ENCODE results near the gene LRCH3. TPM values are rescaled to one million over a fixed set of nuclear protein-coding genes. Genes with fewer than 3 reads are reported as not detected.

The LRCH3 gene
- total and polyA plus RNA-seq, 2 of the 13 experiments (the other 11 are each of a cell fraction or from before 2014, with no cell fraction given) = 25.5 to 103 TPM

DNA sequence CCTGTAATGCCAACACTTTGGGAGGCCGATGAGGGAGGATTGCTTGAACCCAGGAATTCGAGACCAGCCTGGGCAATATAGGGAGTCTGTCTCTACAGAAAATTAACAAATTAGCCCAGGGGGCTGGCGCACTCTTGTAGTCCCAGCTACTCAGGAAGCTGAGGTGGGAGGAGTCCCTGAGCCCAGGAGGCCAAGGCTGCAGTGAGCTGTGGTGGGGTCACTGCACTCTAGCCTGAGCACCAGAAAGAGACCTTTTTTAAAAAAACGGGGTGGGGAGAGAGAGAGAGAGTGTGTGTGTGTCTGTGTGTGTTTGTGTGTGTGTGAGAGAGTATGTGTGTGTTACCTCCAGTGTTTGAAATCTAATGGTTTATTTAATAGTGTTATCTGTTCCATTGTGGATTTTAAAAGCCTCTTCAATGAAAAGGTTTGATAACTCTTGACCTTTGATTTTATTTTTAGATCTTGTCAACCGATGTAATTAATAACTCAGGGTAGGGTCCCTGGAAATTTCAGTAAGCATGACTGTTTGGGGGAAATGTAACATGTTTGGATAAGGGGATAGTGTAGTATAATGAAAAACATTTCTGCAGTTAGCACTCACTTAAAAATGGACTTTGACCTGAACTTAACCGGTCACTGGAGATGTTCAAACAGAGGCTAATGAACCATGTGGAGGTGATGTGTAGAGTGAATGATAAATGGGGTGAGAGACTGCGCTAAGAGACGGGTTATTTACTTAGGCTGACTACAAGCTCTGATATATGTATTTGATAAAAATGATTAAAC is 29.7 kb downstream of the LRCH3 start (continued):
- TF ChIP-seq, protein P1, sequence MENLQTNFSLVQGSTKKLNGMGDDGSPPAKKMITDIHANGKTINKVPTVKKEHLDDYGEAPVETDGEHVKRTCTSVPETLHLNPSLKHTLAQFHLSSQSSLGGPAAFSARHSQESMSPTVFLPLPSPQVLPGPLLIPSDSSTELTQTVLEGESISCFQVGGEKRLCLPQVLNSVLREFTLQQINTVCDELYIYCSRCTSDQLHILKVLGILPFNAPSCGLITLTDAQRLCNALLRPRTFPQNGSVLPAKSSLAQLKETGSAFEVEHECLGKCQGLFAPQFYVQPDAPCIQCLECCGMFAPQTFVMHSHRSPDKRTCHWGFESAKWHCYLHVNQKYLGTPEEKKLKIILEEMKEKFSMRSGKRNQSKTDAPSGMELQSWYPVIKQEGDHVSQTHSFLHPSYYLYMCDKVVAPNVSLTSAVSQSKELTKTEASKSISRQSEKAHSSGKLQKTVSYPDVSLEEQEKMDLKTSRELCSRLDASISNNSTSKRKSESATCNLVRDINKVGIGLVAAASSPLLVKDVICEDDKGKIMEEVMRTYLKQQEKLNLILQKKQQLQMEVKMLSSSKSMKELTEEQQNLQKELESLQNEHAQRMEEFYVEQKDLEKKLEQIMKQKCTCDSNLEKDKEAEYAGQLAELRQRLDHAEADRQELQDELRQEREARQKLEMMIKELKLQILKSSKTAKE (CRISPR knock-in tag; IDR thresholded peaks at IDR 0.05; ENCODE audit: borderline replicate concordance) = no peak; the same call in 1 of the 2 replicates
- no peak for TF ChIP-seq NCOA1 (CRISPR knock-in tag; IDR thresholded peaks at IDR 0.05)
- no peak for TF ChIP-seq PCBP2 (optimal IDR thresholded peaks at IDR 0.05; ENCODE audit: low read depth, low read length, poor library complexity, severe bottlenecking)
- TF ChIP-seq, protein P2, sequence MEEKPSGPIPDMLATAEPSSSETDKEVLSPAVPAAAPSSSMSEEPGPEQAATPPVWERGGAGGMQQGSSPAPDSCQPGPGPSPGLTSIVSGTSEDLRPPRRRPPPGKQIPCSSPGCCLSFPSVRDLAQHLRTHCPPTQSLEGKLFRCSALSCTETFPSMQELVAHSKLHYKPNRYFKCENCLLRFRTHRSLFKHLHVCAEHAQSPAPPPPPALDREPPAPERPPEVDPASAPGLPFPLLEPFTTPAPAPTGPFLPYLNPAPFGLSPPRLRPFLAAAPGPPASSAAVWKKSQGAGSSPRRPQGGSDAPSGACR (CRISPR knock-in tag; IDR thresholded peaks at IDR 0.05) = no peak
- TF ChIP-seq SP4 (CRISPR knock-in tag; IDR thresholded peaks at IDR 0.05) = 0 out of 2 replicates have a peak, but pooled peaks have one; percentile 33
- TF ChIP-seq ZNF720 (CRISPR knock-in tag; IDR thresholded peaks at IDR 0.05) = no peak
- no peak for TF ChIP-seq ZNF18 (CRISPR knock-in tag; IDR thresholded peaks at IDR 0.05; ENCODE audit: insufficient replicate concordance)
- TF ChIP-seq STAT5B (CRISPR knock-in tag; IDR thresholded peaks at IDR 0.05) = no peak
- no peak for TF ChIP-seq MTA3 (CRISPR knock-in tag; IDR thresholded peaks at IDR 0.05)
- TF ChIP-seq ZBTB7A (CRISPR knock-in tag; IDR thresholded peaks at IDR 0.05) = no peak
- TF ChIP-seq, protein P3, sequence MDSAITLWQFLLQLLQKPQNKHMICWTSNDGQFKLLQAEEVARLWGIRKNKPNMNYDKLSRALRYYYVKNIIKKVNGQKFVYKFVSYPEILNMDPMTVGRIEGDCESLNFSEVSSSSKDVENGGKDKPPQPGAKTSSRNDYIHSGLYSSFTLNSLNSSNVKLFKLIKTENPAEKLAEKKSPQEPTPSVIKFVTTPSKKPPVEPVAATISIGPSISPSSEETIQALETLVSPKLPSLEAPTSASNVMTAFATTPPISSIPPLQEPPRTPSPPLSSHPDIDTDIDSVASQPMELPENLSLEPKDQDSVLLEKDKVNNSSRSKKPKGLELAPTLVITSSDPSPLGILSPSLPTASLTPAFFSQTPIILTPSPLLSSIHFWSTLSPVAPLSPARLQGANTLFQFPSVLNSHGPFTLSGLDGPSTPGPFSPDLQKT (CRISPR knock-in tag; IDR thresholded peaks at IDR 0.05; ENCODE audit: borderline replicate concordance) = no peak
- TF ChIP-seq, protein P4, sequence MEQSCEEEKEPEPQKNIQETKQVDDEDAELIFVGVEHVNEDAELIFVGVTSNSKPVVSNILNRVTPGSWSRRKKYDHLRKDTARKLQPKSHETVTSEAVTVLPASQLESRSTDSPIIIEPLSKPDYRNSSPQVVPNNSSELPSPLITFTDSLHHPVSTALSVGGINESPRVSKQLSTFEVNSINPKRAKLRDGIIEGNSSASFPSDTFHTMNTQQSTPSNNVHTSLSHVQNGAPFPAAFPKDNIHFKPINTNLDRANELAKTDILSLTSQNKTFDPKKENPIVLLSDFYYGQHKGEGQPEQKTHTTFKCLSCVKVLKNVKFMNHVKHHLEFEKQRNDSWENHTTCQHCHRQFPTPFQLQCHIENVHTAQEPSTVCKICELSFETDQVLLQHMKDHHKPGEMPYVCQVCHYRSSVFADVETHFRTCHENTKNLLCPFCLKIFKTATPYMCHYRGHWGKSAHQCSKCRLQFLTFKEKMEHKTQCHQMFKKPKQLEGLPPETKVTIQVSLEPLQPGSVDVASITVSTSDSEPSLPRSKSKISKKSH (CRISPR knock-in tag; IDR thresholded peaks at IDR 0.05; ENCODE audit: borderline replicate concordance) = no peak
- no peak for TF ChIP-seq ARNT2 (CRISPR knock-in tag; IDR thresholded peaks at IDR 0.05; ENCODE audit: low read depth)
- TF ChIP-seq ZNF17 (CRISPR knock-in tag; IDR thresholded peaks at IDR 0.05) = no peak
- no peak for TF ChIP-seq SRSF4 (IDR thresholded peaks at IDR 0.05; ENCODE audit: low read depth, low read length, poor library complexity, severe bottlenecking)
- TF ChIP-seq, protein P5, sequence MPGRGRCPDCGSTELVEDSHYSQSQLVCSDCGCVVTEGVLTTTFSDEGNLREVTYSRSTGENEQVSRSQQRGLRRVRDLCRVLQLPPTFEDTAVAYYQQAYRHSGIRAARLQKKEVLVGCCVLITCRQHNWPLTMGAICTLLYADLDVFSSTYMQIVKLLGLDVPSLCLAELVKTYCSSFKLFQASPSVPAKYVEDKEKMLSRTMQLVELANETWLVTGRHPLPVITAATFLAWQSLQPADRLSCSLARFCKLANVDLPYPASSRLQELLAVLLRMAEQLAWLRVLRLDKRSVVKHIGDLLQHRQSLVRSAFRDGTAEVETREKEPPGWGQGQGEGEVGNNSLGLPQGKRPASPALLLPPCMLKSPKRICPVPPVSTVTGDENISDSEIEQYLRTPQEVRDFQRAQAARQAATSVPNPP (CRISPR knock-in tag; IDR thresholded peaks at IDR 0.05) = 0 out of 2 replicates have a peak, but pooled peaks have one; percentile 21
- no peak for TF ChIP-seq ZFP37 (CRISPR knock-in tag; IDR thresholded peaks at IDR 0.05; ENCODE audit: borderline replicate concordance)
- TF ChIP-seq ZNF230 (CRISPR knock-in tag; IDR thresholded peaks at IDR 0.05) = no peak
- TF ChIP-seq CEBPB (IDR thresholded peaks at IDR 0.05; ENCODE audit: borderline replicate concordance, low read depth, low read length) = no peak
- TF ChIP-seq ZNF354B (CRISPR knock-in tag; IDR thresholded peaks at IDR 0.05) = no peak
